ENCODE measurements around the gene RAPGEF1.

The RAPGEF1 gene

DNA sequence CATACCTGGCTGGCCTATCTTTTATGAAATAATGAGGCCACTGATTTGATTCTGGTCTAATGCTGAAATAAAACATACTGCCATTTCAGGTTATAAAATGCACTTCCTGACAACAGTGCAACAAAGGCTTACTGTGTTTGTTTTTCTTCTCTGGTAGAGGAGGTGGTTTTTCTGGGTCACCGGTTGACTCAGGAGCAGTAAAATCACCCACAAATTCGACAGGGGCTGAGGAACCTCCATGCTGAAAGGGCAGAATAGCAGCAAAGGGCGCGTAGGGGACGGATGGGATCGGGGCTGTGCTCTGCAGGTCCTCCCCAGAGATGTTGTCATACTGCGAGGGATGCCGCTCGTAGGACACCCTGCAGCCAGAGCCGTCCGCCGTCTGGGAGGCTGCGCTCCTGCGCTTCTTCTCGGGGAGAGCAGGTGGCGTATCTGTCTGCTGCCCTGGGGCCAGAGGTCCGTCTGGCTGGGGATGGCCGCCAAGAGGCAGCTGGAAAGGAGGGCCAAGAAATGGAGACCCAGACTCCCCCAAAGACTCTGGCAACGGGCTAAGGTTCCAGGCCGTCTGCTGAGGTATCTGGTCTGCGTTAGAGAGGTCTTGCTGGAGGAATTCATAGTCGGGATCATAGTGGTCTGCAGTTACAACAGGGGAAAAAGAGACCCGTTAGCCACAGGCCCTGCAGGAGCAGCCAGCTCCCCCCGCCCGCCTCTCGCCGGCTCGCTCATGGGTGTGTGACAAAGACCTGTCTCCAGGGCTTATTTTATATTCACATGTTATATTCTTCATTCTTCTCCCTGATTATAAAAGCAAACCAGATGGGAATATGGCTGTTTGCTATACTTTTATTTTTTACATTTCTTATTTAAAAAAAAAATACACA lies 113.8 kb downstream of the RAPGEF1 start:
- DNase-seq (ENCODE audit: low read depth, low spot score) = peak; percentile 49

DNA sequence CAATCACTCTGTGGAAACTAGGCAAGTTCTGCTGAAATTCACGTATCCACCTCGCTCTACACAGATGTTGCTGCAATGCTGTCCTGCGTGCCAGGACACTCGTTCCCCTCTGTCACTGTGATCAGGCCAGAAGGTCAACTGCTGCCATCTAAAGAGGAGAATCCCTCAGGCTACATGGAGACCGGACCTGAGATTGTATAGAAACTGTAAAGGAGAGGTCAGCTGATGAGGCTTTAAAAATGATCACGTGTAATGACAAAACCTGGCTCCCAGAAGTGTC lies 114.4 kb downstream of the RAPGEF1 start:
- DNase-seq (ENCODE audit: low read depth, low spot score) = no peak

- no peak for DNase-seq (ENCODE audit: low read depth, low spot score)
Measured at GRCh38 chr9:131624636-131625507, 115.0 kb downstream of the RAPGEF1 start.

GRCh38 chr9:131623655-131624330 lies 116.1 kb downstream of the RAPGEF1 start:
- no peak for DNase-seq (ENCODE audit: low read depth, low spot score)

DNA sequence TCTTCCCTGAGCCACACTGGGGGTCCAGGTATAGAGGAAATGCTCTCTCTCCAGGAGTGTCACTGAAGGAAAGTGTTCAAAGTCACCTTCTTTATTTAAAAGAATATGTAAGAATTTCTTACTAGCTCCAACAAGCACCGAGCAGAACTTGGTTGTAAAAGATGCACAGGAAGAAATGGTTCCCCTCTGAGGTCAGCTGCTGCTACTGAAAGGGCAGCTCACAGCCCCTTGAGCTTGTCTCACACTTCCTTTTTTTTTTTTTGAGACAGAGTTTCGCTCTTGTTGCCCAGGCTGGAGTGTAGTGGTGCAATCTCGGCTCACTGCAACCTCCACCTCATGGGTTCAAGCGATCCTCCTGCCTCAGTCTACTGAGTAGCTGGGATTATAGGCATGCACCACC lies 117.4 kb downstream of the RAPGEF1 start:
- no peak for DNase-seq (ENCODE audit: low read depth, low spot score)

DNA sequence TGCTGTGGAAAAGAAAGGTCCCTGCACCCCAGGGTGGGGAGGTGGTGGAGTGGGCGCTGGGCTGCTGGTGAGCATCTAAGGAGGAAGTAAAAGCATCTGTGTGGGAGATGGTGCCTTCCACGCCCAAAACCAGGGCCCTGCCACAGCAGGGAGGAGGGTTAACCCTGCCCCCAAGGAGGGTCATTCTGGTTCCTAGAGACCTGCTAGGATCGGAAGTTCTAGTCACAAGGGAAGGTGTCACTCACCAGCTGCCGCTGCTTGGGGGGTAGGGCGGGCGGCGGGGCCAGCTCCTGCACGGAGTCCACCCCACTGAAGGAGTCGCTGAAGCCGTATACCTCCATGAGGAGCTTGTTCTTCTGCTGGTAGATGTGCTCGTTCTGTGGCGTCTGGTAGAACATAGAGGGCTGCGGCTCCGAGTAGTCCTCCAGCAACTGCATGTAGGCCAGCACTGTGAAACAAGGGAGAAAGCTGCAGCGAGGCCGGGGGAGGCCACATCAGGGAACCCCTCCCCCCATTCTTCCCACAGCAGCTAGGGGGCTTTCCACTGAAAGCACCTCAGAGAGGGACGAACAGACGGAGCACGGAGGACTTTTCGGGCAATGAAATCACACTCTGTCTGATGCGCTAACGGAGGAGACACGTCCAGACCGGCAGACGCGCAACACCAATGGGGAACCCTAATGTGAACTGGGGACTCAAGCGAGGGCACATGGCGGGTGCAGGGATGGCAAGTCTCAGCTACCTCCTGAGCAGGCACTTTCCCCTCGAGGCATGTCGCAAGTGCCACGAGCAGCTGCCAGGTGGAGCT lies 118.1 kb downstream of the RAPGEF1 start:
- no peak for DNase-seq (ENCODE audit: low read depth, low spot score)

GRCh38 chr9:131620764-131621520 lies 118.9 kb downstream of the RAPGEF1 start:
- DNase-seq (ENCODE audit: low read depth, low spot score) = no peak

DNA sequence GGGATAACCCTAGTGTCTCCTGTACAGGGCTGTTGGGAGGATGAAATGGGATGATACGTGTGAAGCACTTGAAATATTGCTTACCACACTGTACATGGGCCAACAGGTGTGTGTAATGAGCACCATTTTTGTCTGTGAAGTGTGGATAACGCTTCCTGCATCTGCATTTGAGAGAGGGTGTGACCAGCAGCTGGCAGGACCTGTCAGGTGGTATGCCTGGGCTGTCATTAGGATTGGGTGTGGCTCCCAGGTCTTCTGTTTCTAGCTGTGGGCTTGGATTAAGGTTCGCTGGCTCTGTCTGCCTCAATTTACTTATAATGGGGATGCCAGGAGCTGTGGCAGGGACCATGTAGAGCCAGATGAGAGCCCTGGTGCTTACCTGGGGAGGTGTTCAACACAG lies 120.2 kb downstream of the RAPGEF1 start:
- DNase-seq (ENCODE audit: low read depth, low spot score) = no peak

- no peak for DNase-seq (ENCODE audit: low read depth, low spot score)
Measured at GRCh38 chr9:131618785-131619184, 121.1 kb downstream of the RAPGEF1 start.

DNA sequence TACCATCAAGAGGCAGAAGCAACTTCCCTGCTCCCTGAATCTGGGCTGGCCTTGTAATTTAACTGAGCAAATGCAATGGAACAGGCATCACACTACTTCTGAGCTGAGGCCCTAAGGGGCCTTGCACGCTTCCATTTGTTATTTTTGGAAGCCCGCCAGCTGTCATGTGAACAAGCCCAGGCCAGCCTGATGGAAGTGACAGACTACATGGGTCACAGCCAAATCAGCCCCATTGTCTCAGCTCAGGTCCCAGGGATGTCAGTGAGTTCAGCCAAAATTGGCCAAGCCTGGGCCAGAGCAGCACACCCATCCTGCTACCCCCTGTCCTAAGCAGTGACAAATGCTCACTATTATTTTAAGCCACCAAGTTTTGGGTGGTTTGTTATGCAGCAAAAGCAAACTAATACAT lies 121.8 kb downstream of the RAPGEF1 start:
- no peak for DNase-seq (ENCODE audit: low read depth, low spot score)

DNA sequence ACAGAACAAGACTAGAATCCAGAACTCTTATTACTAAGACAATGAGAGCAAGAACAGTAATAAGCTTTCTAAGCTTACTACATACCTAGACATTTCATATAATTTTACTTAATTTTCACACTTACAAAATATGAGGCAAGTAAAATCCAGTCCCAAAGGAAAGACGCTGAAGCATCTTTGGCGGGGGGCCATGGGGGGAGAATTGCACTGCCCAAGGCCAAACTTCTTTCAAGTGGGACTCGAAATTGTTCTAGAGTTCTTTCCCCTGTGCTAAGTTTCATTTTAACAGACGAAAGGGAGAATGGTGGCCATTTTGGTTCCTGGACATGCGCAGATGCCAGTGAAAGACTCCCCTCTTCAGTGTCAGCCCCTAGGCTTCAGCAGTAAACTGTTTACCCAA lies 122.3 kb downstream of the RAPGEF1 start:
- no peak for DNase-seq (ENCODE audit: low read depth, low spot score)

GRCh38 chr9:131616983-131617604 lies 122.8 kb downstream of the RAPGEF1 start:
- no peak for DNase-seq (ENCODE audit: low read depth, low spot score)

GRCh38 chr9:131614340-131614915 lies 125.4 kb downstream of the RAPGEF1 start:
- no peak for DNase-seq (ENCODE audit: low read depth, low spot score)

- no peak for DNase-seq (ENCODE audit: low read depth, low spot score)
Measured at GRCh38 chr9:131613921-131614320, 126.0 kb downstream of the RAPGEF1 start.

DNA sequence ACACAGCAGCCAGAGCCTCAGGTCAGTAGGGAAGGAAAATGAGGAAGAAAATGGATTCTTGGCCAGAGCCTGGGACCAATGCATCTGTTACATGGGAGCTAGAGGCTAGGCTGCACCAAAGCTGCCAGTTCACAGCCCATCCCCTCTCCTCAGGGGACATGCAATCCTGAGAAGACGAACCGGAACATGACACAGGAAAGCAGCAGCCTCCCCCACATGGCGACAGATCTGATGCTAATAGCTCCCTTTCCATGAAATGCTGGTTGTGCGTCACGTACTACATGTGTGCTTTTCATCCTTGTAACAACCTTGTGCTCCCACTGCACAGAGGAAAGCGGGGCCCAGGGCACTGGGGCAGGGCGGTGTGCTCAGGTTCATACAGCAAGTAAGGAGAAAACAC lies 127.0 kb downstream of the RAPGEF1 start:
- no peak for DNase-seq (ENCODE audit: low read depth, low spot score)

DNA sequence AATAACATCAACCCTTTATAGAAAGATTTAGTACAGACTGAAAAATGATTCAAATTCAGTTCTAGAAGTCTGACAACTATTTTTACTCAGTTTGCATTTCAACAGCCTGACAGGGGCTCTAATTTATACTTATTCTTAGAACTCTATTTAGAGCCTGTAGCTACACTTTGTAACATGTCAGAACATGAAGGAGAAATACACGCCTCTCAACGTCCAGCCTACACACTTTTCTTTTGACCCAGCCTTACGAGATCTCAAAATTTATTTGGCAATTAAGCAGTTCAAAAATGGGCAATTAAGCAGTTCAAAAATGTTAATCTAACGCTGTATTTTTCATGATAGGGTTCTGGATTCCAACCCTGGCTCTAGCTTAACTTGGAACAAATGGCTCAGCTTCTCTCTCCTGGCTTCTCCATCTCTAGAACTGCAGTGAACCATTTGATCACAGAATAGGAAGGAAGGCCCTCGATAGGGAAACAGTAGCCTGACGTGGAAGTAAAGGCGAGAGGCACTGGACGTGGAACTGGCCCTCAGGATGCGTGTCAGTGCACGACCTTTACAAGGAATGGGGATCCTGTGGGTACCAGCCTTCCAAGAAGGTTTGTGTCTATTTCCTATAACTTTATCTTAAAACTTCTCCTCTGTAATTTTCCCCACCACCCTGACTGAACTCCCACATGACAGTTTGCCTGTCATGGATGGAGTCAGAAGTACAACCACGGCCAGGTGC lies 128.1 kb downstream of the RAPGEF1 start:
- DNase-seq (ENCODE audit: low read depth, low spot score) = no peak

GRCh38 chr9:131610231-131610761 lies 129.6 kb downstream of the RAPGEF1 start:
- no peak for DNase-seq (ENCODE audit: low read depth, low spot score)

DNA sequence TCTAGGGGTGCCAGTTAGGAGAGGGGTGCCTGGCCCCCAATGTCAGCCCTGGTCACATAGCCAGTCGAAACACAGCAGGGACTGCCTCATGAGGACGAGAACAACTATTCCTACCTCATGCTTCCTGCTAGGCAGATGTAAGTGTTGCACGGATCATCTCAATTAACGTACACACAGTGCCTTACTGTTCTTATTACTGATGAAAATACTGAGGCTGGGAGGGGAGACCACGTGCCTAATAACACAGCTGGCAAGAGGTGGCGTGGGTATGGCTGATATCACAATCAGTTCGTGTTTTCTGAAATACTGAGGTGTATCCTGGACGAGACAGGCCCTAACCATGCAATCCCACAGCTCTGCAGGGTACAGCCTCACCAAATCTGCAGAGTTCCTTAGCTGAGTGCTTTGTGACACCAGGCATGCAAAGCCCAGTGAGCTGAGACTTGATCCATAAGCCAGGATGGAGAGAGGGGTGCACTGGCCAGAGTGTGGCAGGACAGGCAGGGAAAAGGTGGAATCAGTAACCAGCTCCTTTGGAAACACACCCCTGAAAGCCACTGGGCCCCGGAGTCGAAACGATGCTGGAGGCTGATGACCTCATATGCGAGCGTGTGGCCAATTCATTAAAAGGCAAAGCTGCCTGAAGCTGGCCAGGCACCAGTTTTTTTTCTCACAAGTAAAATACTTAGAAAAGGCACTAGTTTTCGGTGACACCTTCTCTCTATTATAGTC lies 130.6 kb downstream of the RAPGEF1 start:
- peak; percentile 46 for DNase-seq (ENCODE audit: low read depth, low spot score)

Measured in ELF-1 (cell line).